Erythroblast (primary cell): ENCODE results near the gene FN3K.

Source experiments
- GATA1 ChIP-seq: IDR thresholded peaks from 2 replicates; pipeline ENCODE4 v1.6.1; 2011; ENCODE audit warnings: low read depth, mild to moderate bottlenecking, control low read depth, low read length, moderate library complexity
- POLR2A ChIP-seq: IDR thresholded peaks from 2 replicates; pipeline ENCODE4 v1.6.1; 2011; ENCODE audit warnings: mild to moderate bottlenecking, low read length

GRCh38 chr17:82691714-82692113, 43.7 kb upstream of the FN3K start:
- no peak for TF ChIP-seq POLR2A
- no peak for TF ChIP-seq GATA1
